Measurements from ENCODE around the gene MACROD1.

DNA sequence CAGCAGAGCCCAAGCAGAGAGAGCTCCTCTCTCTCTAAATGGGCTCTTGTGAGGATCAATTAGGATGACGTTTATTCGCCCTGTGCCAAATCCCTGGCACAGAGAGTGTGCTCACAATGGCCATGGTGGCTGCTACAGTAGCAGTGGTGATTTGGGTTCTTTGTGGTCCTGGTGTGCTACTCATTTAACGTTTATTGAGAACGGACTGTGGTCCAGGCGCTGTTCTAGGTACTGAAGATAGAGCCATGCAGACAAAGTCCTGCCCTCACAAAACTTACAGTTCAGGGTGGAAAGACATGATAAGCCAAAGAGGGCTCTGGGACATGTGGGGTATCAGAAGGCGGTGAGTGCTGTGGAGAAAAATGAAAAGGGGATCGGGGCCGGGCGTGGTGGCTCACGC lies 174.4 kb downstream of the MACROD1 start:
- TF ChIP-seq CTCF (IDR thresholded peaks at IDR 0.05; ENCODE audit: insufficient read depth, low read depth, low read length) (no peak), EZH2 (IDR thresholded peaks at IDR 0.05; ENCODE audit: insufficient read depth, low read length) (no peak)

Data from astrocyte (in vitro differentiated cells and primary cell).